ENCODE results near the gene SLC23A2. TPM values are rescaled to one million over a fixed set of nuclear protein-coding genes. Genes with fewer than 3 reads are reported as not detected.
A peak's percentile ranks its signal among the peaks of the same experiment; 100 is the strongest.

SLC23A2 gene
- total RNA-seq, 1 experiment from 2014 or later: 16.3 TPM

- ChIA-PET CTCF (no interaction called here), RAD21 (ENCODE audit: low non-redundant PET in 1 of 2, low total read pairs in 2 of 2, uncharacterized antibody in 2 of 2, unreplicated experiment in 2 of 2) (no interaction called here), POLR2A (interaction anchor here (1.3 kb wide), 1 partner anchor 18 kb away, joined by 3 read pairs; no protein-coding TSS in a partner anchor)
- H3K4me2 ChIP-seq (ENCODE audit: low read length): peak overlapping the region; percentile 68
- H3K79me2 ChIP-seq (ENCODE audit: insufficient read depth, low read length): peaks cover 29% of the 10 kb centered on the region
- ATAC-seq: peak; percentile 67
- no peaks in the 10 kb centered on the region for H3K27me3 ChIP-seq (ENCODE audit: insufficient read depth, low read length)
- no peaks in the 10 kb centered on the region for H3K9me3 ChIP-seq (ENCODE audit: control insufficient read depth in 1 of 2, insufficient read depth in 1 of 2, low read depth in 1 of 2, low read length in 2 of 2)
- no peak for TF ChIP-seq REST (IDR thresholded peaks at IDR 0.05; ENCODE audit: low read depth)
- peak; percentile 48; the same call in 1 of the 2 replicates for TF ChIP-seq JUND (IDR thresholded peaks at IDR 0.05)
- TF ChIP-seq SP1 (IDR thresholded peaks at IDR 0.05; ENCODE audit: low read depth): 0 out of 2 replicates have a peak, but pooled peaks have one; percentile 37
- TF ChIP-seq FOSL1 (IDR thresholded peaks at IDR 0.05; ENCODE audit: low read depth): peak; percentile 55; the same call in 1 of the 2 replicates
- no peak for TF ChIP-seq ELF1 (IDR thresholded peaks at IDR 0.05; ENCODE audit: borderline replicate concordance, low read depth)
- no peak for TF ChIP-seq ZFX (IDR thresholded peaks at IDR 0.05)
- TF ChIP-seq MAX (IDR thresholded peaks at IDR 0.05): peak; percentile 15; the same call in 1 of the 2 replicates
- no peaks in the 10 kb centered on the region for H3K9me2 ChIP-seq (ENCODE audit: insufficient read depth)
- no TSS peak for BruUV-seq (replicated peaks)
- H3K9ac ChIP-seq (ENCODE audit: low read length): peak overlapping the region; percentile 21
- peaks cover 12 to 35% of the 10 kb centered on the region in 2 experiments for H3K4me1 ChIP-seq (ENCODE audit: control insufficient read depth in 1 of 2, insufficient read depth in 2 of 2, low read length in 2 of 2)
- H4K20me1 ChIP-seq (ENCODE audit: insufficient read depth): no peaks in the 10 kb centered on the region
- DNase-seq (ENCODE audit: low read depth, low spot score): peak; percentile 16
- intact Hi-C loops (cut with micrococcal nuclease): loop anchor here (5.0 kb wide), 2 partner anchors 143 to 352 kb away; no protein-coding TSS in a partner anchor
- H3K27ac ChIP-seq (ENCODE audit: low read depth, low read length): peak overlapping the region; percentile 36
- H2AFZ ChIP-seq (ENCODE audit: low read depth, low read length, poor library complexity, severe bottlenecking): no peak overlapping the region
- no peaks in the 10 kb centered on the region for H3K36me3 ChIP-seq (ENCODE audit: control insufficient read depth in 1 of 2, insufficient read depth in 2 of 2, low read length in 2 of 2)
- peak overlapping the region in 1 of 2 experiments; percentile 34; a peak in 2 of 4 replicates for H3K4me3 ChIP-seq (replicated peaks in 1 of 2; ENCODE audit: low read depth in 1 of 2, low read length in 2 of 2)
Measured at GRCh38 chr20:4959592-4959991, 41.7 kb downstream of the SLC23A2 start.
